Tibial nerve (tissue), 4 donors: Measurements from ENCODE around the gene FDX2. TPM values are rescaled to one million over a fixed set of nuclear protein-coding genes. Genes with fewer than 3 reads are reported as not detected.
A peak's percentile ranks its signal among the peaks of the same experiment; 100 is the strongest.

Source experiments
- DNase-seq, 2 donors: peaks; one replicate each; pipeline ENCODE4 v3.0.0-alpha.2; 2019; ENCODE audit warnings: low spot score in 2 of 2
- H3K27ac ChIP-seq, 4 donors: fragments of 200-600 bp; sonication (generic) in 3 of 4; one replicate each; pipeline ENCODE4 v1.5.1; 2017 to 2019; ENCODE audit warnings: mild to moderate bottlenecking in 1 of 4
- H3K27me3 ChIP-seq, 2 donors: fragments of 200-600 bp; sonication (generic) in 1 of 2; one replicate each; pipeline versions ENCODE4 v1.5.1 to v1.6.0; 2017 to 2019
- H3K36me3 ChIP-seq, 3 donors: fragments of 200-600 bp; sonication (generic); one replicate each; pipeline ENCODE4 v1.5.1; 2018 to 2019
- H3K4me1 ChIP-seq, 4 donors: fragments of 200-600 bp; sonication (generic) in 3 of 4; one replicate each; pipeline ENCODE4 v1.5.1; 2017 to 2019
- H3K4me3 ChIP-seq, 4 donors: fragments of 200-600 bp; sonication (generic) in 3 of 4; one replicate each; pipeline ENCODE4 v1.5.1; 2017 to 2019; ENCODE audit warnings: mild to moderate bottlenecking in 1 of 4, moderate library complexity in 1 of 4
- H3K9me3 ChIP-seq, 4 donors: fragments of 200-600 bp; sonication (generic) in 3 of 4; one replicate each; pipeline ENCODE4 v1.5.1; 2017 to 2019
- CTCF ChIP-seq, 5 experiments: fragments of 200-600 bp in 3 of 5; fragments of 450-650 bp in 2 of 5; sonication (generic) in 3 of 5; IDR thresholded peaks; one replicate each; pipeline ENCODE4 v1.5.1; 2016 to 2019; ENCODE audit warnings: antibody characterized with exemption in 5 of 5, mild to moderate bottlenecking in 3 of 5, moderate library complexity in 2 of 5
- EP300 ChIP-seq, 2 donors: sonication (generic); formaldehyde crosslinking; IDR thresholded peaks; one replicate each; pipeline ENCODE4 v1.6.1; 2017; ENCODE audit warnings: antibody characterized with exemption in 2 of 2, mild to moderate bottlenecking in 1 of 2
- POLR2A ChIP-seq, 2 donors: fragments of 450-650 bp; IDR thresholded peaks; one replicate each; pipeline ENCODE4 v1.6.1; 2017; ENCODE audit warnings: antibody characterized with exemption in 2 of 2, mild to moderate bottlenecking in 2 of 2, moderate library complexity in 2 of 2
- WGBS, 2 donors: methylation state at CpG; one replicate each; pipeline ENCODE4 v1.1.5; 2018; 5-methylcytosine and 5-hydroxymethylcytosine counted together
- total RNA-seq, 4 donors: library from RNA; depleted of rRNA; stranded (reverse); fragments of >200 nt; gene quantifications; one replicate each; pipeline ENCODE4 v1.1.0, GENCODE V29; 2016

FDX2 gene
- total RNA-seq, 4 donors from 2014 or later = 10.0 to 29.1 (median 18.2) TPM

- no peaks in the 10 kb centered on the region for H3K9me3 ChIP-seq
- H3K4me1 ChIP-seq = peaks cover 0 to 58% (median 26%) of the 10 kb centered on the region in 4 donors
- TF ChIP-seq POLR2A (IDR thresholded peaks at IDR 0.05) (no peak), EP300 (IDR thresholded peaks at IDR 0.05) (no peak), CTCF (IDR thresholded peaks at IDR 0.05) (no peak)
- H3K4me3 ChIP-seq = peak overlapping the region in 2 of 4 donors; percentile 9 to 15
- WGBS, 2 donors = 0 to 1% methylated on average over 16 to 22 of the region's 48 CpGs
- no peak for DNase-seq
- peaks cover 3 to 96% of the 10 kb centered on the region in 2 donors for H3K27me3 ChIP-seq
- H3K36me3 ChIP-seq = no peaks in the 10 kb centered on the region
- no peak overlapping the region for H3K27ac ChIP-seq
Observed at GRCh38 chr19:10295305-10295846, 20.4 kb downstream of the FDX2 start.

- no peak for DNase-seq
- TF ChIP-seq POLR2A (IDR thresholded peaks at IDR 0.05) (no peak), EP300 (IDR thresholded peaks at IDR 0.05) (no peak), CTCF (IDR thresholded peaks at IDR 0.05) (no peak)
- no peak overlapping the region for H3K27ac ChIP-seq
- no peaks in the 10 kb centered on the region for H3K36me3 ChIP-seq
- H3K4me3 ChIP-seq = no peak overlapping the region
- H3K9me3 ChIP-seq = no peaks in the 10 kb centered on the region
- WGBS, 2 donors = 6 to 20% methylated on average over 12 to 20 of the region's 25 CpGs
- H3K4me1 ChIP-seq = peaks cover 0 to 68% (median 35%) of the 10 kb centered on the region in 4 donors
- peaks cover 3 to 96% of the 10 kb centered on the region in 2 donors for H3K27me3 ChIP-seq
Observed at GRCh38 chr19:10294368-10294697, 21.5 kb downstream of the FDX2 start.

- Histone ChIP-seq H3K4me1 (peaks cover 0 to 74% (median 41%) of the 10 kb centered on the region in 4 donors), H3K27ac (no peak overlapping the region), H3K4me3 (no peak overlapping the region), H3K36me3 (no peaks in the 10 kb centered on the region), H3K9me3 (no peaks in the 10 kb centered on the region), H3K27me3 (peaks cover 3 to 97% of the 10 kb centered on the region in 2 donors)
- no peak for TF ChIP-seq CTCF (IDR thresholded peaks at IDR 0.05)
- no peak for TF ChIP-seq POLR2A (IDR thresholded peaks at IDR 0.05)
- no peak for TF ChIP-seq EP300 (IDR thresholded peaks at IDR 0.05)
- WGBS, 2 donors = 17 to 24% methylated on average over 40 to 43 of the region's 49 CpGs
- DNase-seq = no peak
Observed at GRCh38 chr19:10293637-10294367, 22.0 kb downstream of the FDX2 start.

- TF ChIP-seq POLR2A (IDR thresholded peaks at IDR 0.05) = no peak
- no peak for TF ChIP-seq CTCF (IDR thresholded peaks at IDR 0.05)
- no peak for TF ChIP-seq EP300 (IDR thresholded peaks at IDR 0.05)
- Histone ChIP-seq H3K9me3 (no peaks in the 10 kb centered on the region), H3K36me3 (no peaks in the 10 kb centered on the region), H3K27ac (no peak overlapping the region), H3K4me3 (peak overlapping the region in 2 of 4 donors; percentile 14 to 43), H3K27me3 (peaks cover 3 to 97% of the 10 kb centered on the region in 2 donors), H3K4me1 (peaks cover 0 to 82% (median 48%) of the 10 kb centered on the region in 4 donors)
- WGBS, 2 donors = 18 to 24% methylated on average over 23 to 31 of the region's 56 CpGs
- DNase-seq = no peak
Observed at GRCh38 chr19:10292789-10293636, 22.8 kb downstream of the FDX2 start.
